ENCODE measurements around the gene ARHGEF39. TPM values are rescaled to one million over a fixed set of nuclear protein-coding genes. Genes with fewer than 3 reads are reported as not detected.
"Not testable (repeated sequence)": the region's sequence is repeated elsewhere in the genome, so short reads cannot be mapped to it uniquely, and the experiment has no call there.

Gene ARHGEF39
- total RNA-seq, 1 donor: 0.36 TPM

DNA sequence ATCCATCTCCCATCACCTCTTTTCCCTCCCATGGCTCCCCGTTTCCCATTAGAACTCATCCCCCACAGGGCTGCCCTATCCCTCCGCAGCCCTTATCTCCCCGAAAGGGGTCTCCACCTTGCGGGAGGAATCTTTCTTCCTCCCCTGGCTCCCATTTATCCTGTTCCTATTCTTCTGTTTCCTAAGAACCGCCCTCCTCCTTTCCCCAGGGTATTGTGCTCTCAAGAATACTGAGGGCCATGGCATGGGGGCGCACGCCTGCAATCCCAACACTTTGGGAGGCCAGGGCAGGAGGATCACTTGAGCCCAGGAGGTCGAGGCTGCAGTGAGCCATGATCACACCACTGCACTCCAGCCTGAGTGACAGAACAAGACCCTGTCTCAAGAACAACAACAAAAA is 47.4 kb downstream of the ARHGEF39 start:
- H3K4me1 ChIP-seq (ENCODE audit: insufficient read depth, low read length): no peaks in the 10 kb centered on the region
- peak overlapping the region; percentile 98 for H2AFZ ChIP-seq (ENCODE audit: low read length)

GRCh38 chr9:35616681-35617459 is 48.1 kb downstream of the ARHGEF39 start:
- no peaks in the 10 kb centered on the region for H3K4me1 ChIP-seq (ENCODE audit: insufficient read depth, low read length)
- H3K36me3 ChIP-seq (ENCODE audit: insufficient read depth, low read length): no peaks in the 10 kb centered on the region
- no peak overlapping the region for H3K27ac ChIP-seq (ENCODE audit: low read depth, low read length)
- peak overlapping the region; percentile 93 for H3K4me2 ChIP-seq (ENCODE audit: insufficient read depth, low read length)
- H2AFZ ChIP-seq (ENCODE audit: low read length): peak overlapping the region; percentile 98
- no peaks in the 10 kb centered on the region for H4K20me1 ChIP-seq (ENCODE audit: insufficient read depth, low read length)
- peaks cover 12% of the 10 kb centered on the region for H3K27me3 ChIP-seq (ENCODE audit: insufficient read depth, low read length)
- H3K4me3 ChIP-seq (ENCODE audit: insufficient read depth, low read length): peak overlapping the region; percentile 68
- no peak for TF ChIP-seq CTCF (IDR thresholded peaks at IDR 0.05; ENCODE audit: extremely low read depth, low read depth, low read length)
- peak; percentile 94 for DNase-seq (ENCODE audit: insufficient read length, low spot score, missing footprints)
- no peaks in the 10 kb centered on the region for H3K79me2 ChIP-seq (ENCODE audit: insufficient read depth, low read length)
- no peaks in the 10 kb centered on the region for H3K9me3 ChIP-seq (ENCODE audit: low read depth, low read length)

More for the DNA sequence above, 47.4 kb downstream of the ARHGEF39 start:
- Histone ChIP-seq H4K20me1 (ENCODE audit: insufficient read depth, low read length) (no peaks in the 10 kb centered on the region), H3K9me3 (ENCODE audit: low read depth, low read length) (no peaks in the 10 kb centered on the region), H3K27me3 (ENCODE audit: insufficient read depth, low read length) (peaks cover 12% of the 10 kb centered on the region), H3K27ac (ENCODE audit: low read depth, low read length) (no peak overlapping the region), H3K79me2 (ENCODE audit: insufficient read depth, low read length) (no peaks in the 10 kb centered on the region), H3K4me2 (ENCODE audit: insufficient read depth, low read length) (peak overlapping the region; percentile 93), H3K36me3 (ENCODE audit: insufficient read depth, low read length) (no peaks in the 10 kb centered on the region), H3K4me3 (ENCODE audit: insufficient read depth, low read length) (peak overlapping the region; percentile 68)
- no peak for TF ChIP-seq CTCF (IDR thresholded peaks at IDR 0.05; ENCODE audit: extremely low read depth, low read depth, low read length)
- DNase-seq (ENCODE audit: insufficient read length, low spot score, missing footprints): no peak

DNA sequence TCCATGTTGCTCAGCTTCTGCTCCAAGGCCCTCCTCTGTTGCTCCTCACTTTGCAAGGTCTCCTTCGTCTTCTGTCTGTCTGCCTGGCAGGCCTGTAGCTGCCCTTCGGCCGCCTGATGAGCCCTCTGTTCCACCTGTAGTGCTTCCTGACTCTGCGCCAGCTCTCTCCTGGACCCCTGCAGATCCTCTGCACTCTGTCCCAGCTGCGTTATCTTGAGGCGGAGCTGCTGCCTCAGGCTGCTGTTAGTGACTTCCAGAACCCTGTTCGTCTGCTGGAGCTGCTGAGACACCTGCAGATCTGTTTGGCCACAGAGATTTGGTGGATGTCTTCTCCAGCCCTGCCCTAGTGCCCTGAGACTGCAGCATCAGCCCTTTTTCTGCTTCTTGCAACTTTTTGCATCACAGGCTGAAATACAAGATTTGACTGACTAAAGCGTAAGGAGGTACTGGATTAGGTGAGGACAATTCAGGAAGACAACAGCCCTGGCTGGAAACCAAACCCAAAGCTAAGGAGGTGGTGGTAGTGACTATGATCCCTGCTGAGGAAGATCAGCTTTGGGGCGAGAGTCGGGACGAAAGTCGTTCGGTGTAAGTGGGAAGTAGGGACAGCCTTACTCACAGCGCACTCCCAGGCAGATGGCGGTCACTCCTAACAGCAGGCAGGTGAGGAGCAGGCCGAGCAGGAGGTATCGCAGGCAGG is 48.9 kb downstream of the ARHGEF39 start:
- Histone ChIP-seq H3K79me2 (ENCODE audit: insufficient read depth, low read length) (no peaks in the 10 kb centered on the region), H4K20me1 (ENCODE audit: insufficient read depth, low read length) (no peaks in the 10 kb centered on the region), H3K4me3 (ENCODE audit: insufficient read depth, low read length) (no peak overlapping the region), H3K27me3 (ENCODE audit: insufficient read depth, low read length) (peaks cover 10% of the 10 kb centered on the region), H3K36me3 (ENCODE audit: insufficient read depth, low read length) (no peaks in the 10 kb centered on the region), H2AFZ (ENCODE audit: low read length) (peak overlapping the region; percentile 98), H3K9me3 (ENCODE audit: low read depth, low read length) (no peaks in the 10 kb centered on the region), H3K27ac (ENCODE audit: low read depth, low read length) (no peak overlapping the region), H3K4me2 (ENCODE audit: insufficient read depth, low read length) (peak overlapping the region; percentile 93), H3K4me1 (ENCODE audit: insufficient read depth, low read length) (no peaks in the 10 kb centered on the region)
- peak; percentile 58 for DNase-seq (ENCODE audit: insufficient read length, low spot score, missing footprints)
- TF ChIP-seq CTCF (IDR thresholded peaks at IDR 0.05; ENCODE audit: extremely low read depth, low read depth, low read length): no peak

GRCh38 chr9:35612843-35613242 is 52.2 kb downstream of the ARHGEF39 start:
- Histone ChIP-seq H3K4me2 (ENCODE audit: insufficient read depth, low read length) (no peak overlapping the region), H3K4me3 (ENCODE audit: insufficient read depth, low read length) (no peak overlapping the region), H3K4me1 (ENCODE audit: insufficient read depth, low read length) (no peaks in the 10 kb centered on the region), H2AFZ (ENCODE audit: low read length) (no peak overlapping the region), H3K36me3 (ENCODE audit: insufficient read depth, low read length) (peaks cover 22% of the 10 kb centered on the region), H3K27me3 (ENCODE audit: insufficient read depth, low read length) (peaks cover 9% of the 10 kb centered on the region), H3K9me3 (ENCODE audit: low read depth, low read length) (no peaks in the 10 kb centered on the region), H3K79me2 (ENCODE audit: insufficient read depth, low read length) (no peaks in the 10 kb centered on the region), H4K20me1 (ENCODE audit: insufficient read depth, low read length) (peaks cover 1% of the 10 kb centered on the region), H3K27ac (ENCODE audit: low read depth, low read length) (no peak overlapping the region)
- no peak for TF ChIP-seq CTCF (IDR thresholded peaks at IDR 0.05; ENCODE audit: extremely low read depth, low read depth, low read length)
- no peak for DNase-seq (ENCODE audit: insufficient read length, low spot score, missing footprints)

DNA sequence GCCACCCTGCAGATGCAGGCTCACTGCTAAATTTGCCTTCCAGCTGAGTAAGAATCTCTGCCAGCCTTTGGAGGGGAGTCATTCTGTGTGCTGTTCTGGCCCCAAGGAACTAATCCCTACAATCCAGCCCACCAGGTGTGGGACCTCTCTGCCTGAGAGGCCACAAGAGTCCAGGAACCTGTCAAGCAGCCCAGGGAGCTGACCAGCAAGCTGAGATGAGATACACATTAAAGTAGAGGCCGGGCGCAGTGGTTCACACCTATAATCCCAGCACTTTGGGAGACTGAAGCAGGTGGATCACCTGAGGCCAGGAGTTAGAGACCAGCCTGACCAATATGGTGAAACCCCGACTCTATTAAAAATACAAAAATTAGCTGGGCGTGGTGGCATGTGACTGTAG is 52.9 kb downstream of the ARHGEF39 start:
- H3K36me3 ChIP-seq (ENCODE audit: insufficient read depth, low read length): peaks cover 30% of the 10 kb centered on the region
- H3K4me2 ChIP-seq (ENCODE audit: insufficient read depth, low read length); H2AFZ ChIP-seq (ENCODE audit: low read length); H3K27ac ChIP-seq (ENCODE audit: low read depth, low read length); H3K4me1 ChIP-seq (ENCODE audit: insufficient read depth, low read length); H3K79me2 ChIP-seq (ENCODE audit: insufficient read depth, low read length); H3K9me3 ChIP-seq (ENCODE audit: low read depth, low read length); H3K27me3 ChIP-seq (ENCODE audit: insufficient read depth, low read length); H3K4me3 ChIP-seq (ENCODE audit: insufficient read depth, low read length); H4K20me1 ChIP-seq (ENCODE audit: insufficient read depth, low read length): not testable (repeated sequence)
- DNase-seq (ENCODE audit: insufficient read length, low spot score, missing footprints): peak; percentile 65
